Gastrocnemius medialis (tissue), 4 donors: ENCODE data around the gene H2BK1. TPM values are rescaled to one million over a fixed set of nuclear protein-coding genes. Genes with fewer than 3 reads are reported as not detected.

ENCODE experiments used
- ATAC-seq, 2 donors: fragments of 150-250 bp; one replicate each; pipeline ENCODE4 v1.9.1; 2016
- DNase-seq, 2 donors: peaks; one replicate each; pipeline ENCODE4 v3.0.0-alpha.2; 2019
- H3K27ac ChIP-seq, 4 donors: fragments of 200-600 bp; sonication (generic); 1 replicate in 1 of 4; 2 replicates in 3 of 4; pipeline ENCODE4 v1.5.1; 2016 to 2018; ENCODE audit warnings: mild to moderate bottlenecking in 2 of 4, moderate library complexity in 1 of 4
- H3K27me3 ChIP-seq, 3 donors: fragments of 200-600 bp; sonication (generic) in 2 of 3; 1 replicate in 1 of 3; 2 replicates in 2 of 3; pipeline versions ENCODE4 v1.5.1 to v1.6.0; 2016 to 2019; ENCODE audit warnings: mild to moderate bottlenecking in 1 of 3, moderate library complexity in 1 of 3
- H3K36me3 ChIP-seq, 2 donors: fragments of 200-600 bp; sonication (generic) in 1 of 2; one replicate each; pipeline ENCODE4 v1.5.1; 2017 to 2018
- H3K4me1 ChIP-seq, 2 donors: fragments of 200-600 bp; sonication (generic) in 1 of 2; one replicate each; pipeline ENCODE4 v1.5.1; 2016 to 2017; ENCODE audit warnings: mild to moderate bottlenecking in 2 of 2
- H3K4me3 ChIP-seq, 4 donors: fragments of 200-600 bp; sonication (generic) in 3 of 4; 1 replicate in 1 of 4; 2 replicates in 3 of 4; pipeline ENCODE4 v1.5.1; 2016 to 2019; ENCODE audit warnings: mild to moderate bottlenecking in 2 of 4
- H3K9me3 ChIP-seq, 3 donors: fragments of 200-600 bp; sonication (generic) in 2 of 3; 1 replicate in 1 of 3; 2 replicates in 2 of 3; pipeline ENCODE4 v1.5.1; 2016 to 2019
- CTCF ChIP-seq, 5 experiments: fragments of 450-650 bp in 3 of 5; fragments of 200-600 bp in 2 of 5; sonication (generic) in 2 of 5; IDR thresholded peaks in 4 of 5; conservative IDR thresholded peaks in 1 of 5; 1 replicate in 4 of 5; 2 replicates in 1 of 5; pipeline ENCODE4 v1.5.1; 2016 to 2019; ENCODE audit warnings: antibody characterized with exemption in 5 of 5, mild to moderate bottlenecking in 3 of 5, moderate library complexity in 3 of 5
- POLR2A ChIP-seq, 2 donors: fragments of 450-650 bp; IDR thresholded peaks; one replicate each; pipeline ENCODE4 v1.6.1; 2017; ENCODE audit warnings: antibody characterized with exemption in 2 of 2, mild to moderate bottlenecking in 2 of 2, moderate library complexity in 2 of 2
- in situ Hi-C, 4 donors: fragments of 200-750 bp; cut with MboI; loops; one replicate each; pipeline versions ENCODE4 v1.15.0 to v1.8.0; 2017; ENCODE audit warnings: low sequenced_read_pairs in 4 of 4
- intact Hi-C: fragments of 100-400 bp; cut with DNase I; formaldehyde crosslinking; loops from one replicate; pipeline ENCODE4 v1.15.1; 2023; ENCODE audit warnings: low total_unique reads
- total RNA-seq, 4 donors: library from RNA; depleted of rRNA; stranded (reverse); fragments of >200 nt; gene quantifications; one replicate each; pipeline versions ENCODE4 v1.1.0 to v1.2.3, GENCODE V29; 2016

The H2BK1 gene
- total RNA-seq, 4 donors from 2014 or later, result not detected

GRCh38 chr7:151215396-151215795 is 5.1 kb upstream of the H2BK1 start:
- in situ Hi-C loops, result no loop called here
- TF ChIP-seq POLR2A (IDR thresholded peaks at IDR 0.05), result no peak
- ATAC-seq (no peak), DNase-seq (no peak)
- Histone ChIP-seq H3K27ac (no peak overlapping the region), H3K4me3 (no peak overlapping the region), H3K36me3 (peaks cover 3 to 87% of the 10 kb centered on the region in 2 donors), H3K9me3 (no peaks in the 10 kb centered on the region), H3K4me1 (no peaks in the 10 kb centered on the region), H3K27me3 (no peaks in the 10 kb centered on the region)
- intact Hi-C loops, result no loop called here

GRCh38 chr7:151213826-151214225 is 3.5 kb upstream of the H2BK1 start:
- DNase-seq, result no peak
- Histone ChIP-seq H3K27ac (no peak overlapping the region), H3K4me1 (no peaks in the 10 kb centered on the region), H3K4me3 (no peak overlapping the region), H3K27me3 (no peaks in the 10 kb centered on the region), H3K36me3 (peaks cover 2 to 71% of the 10 kb centered on the region in 2 donors), H3K9me3 (no peaks in the 10 kb centered on the region)
- intact Hi-C loops (no loop called here), in situ Hi-C loops (no loop called here)
- ATAC-seq, result no peak
- TF ChIP-seq POLR2A (IDR thresholded peaks at IDR 0.05), result no peak
- TF ChIP-seq CTCF (IDR thresholded peaks at IDR 0.05 in 4 of 5, conservative IDR thresholded peaks at IDR 0.05 in 1 of 5), result no peak

GRCh38 chr7:151212626-151213025 is 2.3 kb upstream of the H2BK1 start:
- Histone ChIP-seq H3K4me3 (no peak overlapping the region), H3K4me1 (no peaks in the 10 kb centered on the region), H3K9me3 (no peaks in the 10 kb centered on the region), H3K27me3 (no peaks in the 10 kb centered on the region), H3K36me3 (peaks cover 0 to 59% of the 10 kb centered on the region in 2 donors), H3K27ac (no peak overlapping the region)
- TF ChIP-seq POLR2A (IDR thresholded peaks at IDR 0.05), result no peak
- TF ChIP-seq CTCF (IDR thresholded peaks at IDR 0.05 in 4 of 5, conservative IDR thresholded peaks at IDR 0.05 in 1 of 5), result no peak
- DNase-seq (no peak), ATAC-seq (no peak)
- in situ Hi-C loops, result no loop called here
- intact Hi-C loops, result no loop called here

GRCh38 chr7:151211155-151211772 is 976 bp upstream of the H2BK1 start:
- in situ Hi-C loops (no loop called here), intact Hi-C loops (no loop called here)
- DNase-seq, result no peak
- no peak for TF ChIP-seq POLR2A (IDR thresholded peaks at IDR 0.05)
- no peak for TF ChIP-seq CTCF (IDR thresholded peaks at IDR 0.05 in 4 of 5, conservative IDR thresholded peaks at IDR 0.05 in 1 of 5)
- Histone ChIP-seq H3K27me3 (peaks cover 0 to 1% (median 0%) of the 10 kb centered on the region in 3 donors), H3K27ac (no peak overlapping the region), H3K36me3 (peaks cover 0 to 46% of the 10 kb centered on the region in 2 donors), H3K9me3 (no peaks in the 10 kb centered on the region), H3K4me3 (no peak overlapping the region), H3K4me1 (no peaks in the 10 kb centered on the region)
- ATAC-seq, result no peak

GRCh38 chr7:151209588-151209987 is 700 bp downstream of the H2BK1 start:
- H3K27ac ChIP-seq, result no peak overlapping the region
- peaks cover 1 to 14% (median 13%) of the 10 kb centered on the region in 3 donors for H3K27me3 ChIP-seq
- DNase-seq (no peak), ATAC-seq (no peak)
- in situ Hi-C loops, result no loop called here
- TF ChIP-seq CTCF (IDR thresholded peaks at IDR 0.05 in 4 of 5, conservative IDR thresholded peaks at IDR 0.05 in 1 of 5), result no peak
- TF ChIP-seq POLR2A (IDR thresholded peaks at IDR 0.05), result no peak
- intact Hi-C loops, result no loop called here
- no peaks in the 10 kb centered on the region for H3K9me3 ChIP-seq
- H3K4me1 ChIP-seq, result no peaks in the 10 kb centered on the region
- H3K36me3 ChIP-seq, result peaks cover 0 to 29% of the 10 kb centered on the region in 2 donors
- no peak overlapping the region for H3K4me3 ChIP-seq
